ENCODE results near the gene DOCK9.

- no peak for TF ChIP-seq CTCF (IDR thresholded peaks at IDR 0.05)
- TF ChIP-seq SIN3A (IDR thresholded peaks at IDR 0.05; ENCODE audit: borderline replicate concordance, insufficient read depth, low read depth, low read length), result no peak
- TF ChIP-seq POLR2AphosphoS5 (IDR thresholded peaks at IDR 0.05; ENCODE audit: low read depth, low read length), result no peak
- TF ChIP-seq TCF7L2 (IDR thresholded peaks at IDR 0.05; ENCODE audit: low read depth, low read length), result no peak
Measured at GRCh38 chr13:98939660-98940191, 38.1 kb downstream of the DOCK9 start.

Data from Panc1 (cell line).